GM21390 (cell line): ENCODE measurements around the gene SYNPO2.
A peak's percentile ranks its signal among the peaks of the same experiment; 100 is the strongest.
"Not testable (repeated sequence)": the region's sequence is repeated elsewhere in the genome, so short reads cannot be mapped to it uniquely, and the experiment has no call there.

Experiments used
- ATAC-seq: cut with Tn5 transposase; IDR thresholded peaks from one replicate; pipeline ENCODE4 v1.9.1; 2021; ENCODE audit not compliant: unreplicated experiment

Gene SYNPO2

GRCh38 chr4:119027811-119028210 lies 139.2 kb downstream of the SYNPO2 start:
- ATAC-seq, result no peak

- no peak for ATAC-seq
Observed at GRCh38 chr4:119028296-119028695, 139.6 kb downstream of the SYNPO2 start.

GRCh38 chr4:119029847-119030535 lies 141.3 kb downstream of the SYNPO2 start:
- no peak for ATAC-seq

GRCh38 chr4:119030536-119030890 lies 141.9 kb downstream of the SYNPO2 start:
- ATAC-seq, result no peak

GRCh38 chr4:119031218-119031617 lies 142.6 kb downstream of the SYNPO2 start:
- ATAC-seq, result no peak

- peak; percentile 46 for ATAC-seq
Observed at GRCh38 chr4:119032921-119033685, 144.4 kb downstream of the SYNPO2 start.

GRCh38 chr4:119034276-119035008 lies 145.8 kb downstream of the SYNPO2 start:
- no peak for ATAC-seq

GRCh38 chr4:119035951-119036737 lies 147.5 kb downstream of the SYNPO2 start:
- no peak for ATAC-seq

GRCh38 chr4:119037709-119038108 lies 149.1 kb downstream of the SYNPO2 start:
- no peak for ATAC-seq

- peak; percentile 61 for ATAC-seq
Observed at GRCh38 chr4:119038116-119038841, 149.6 kb downstream of the SYNPO2 start.

- ATAC-seq, result no peak
Observed at GRCh38 chr4:119039160-119039559, 150.5 kb downstream of the SYNPO2 start.

GRCh38 chr4:119039779-119040178 lies 151.1 kb downstream of the SYNPO2 start:
- ATAC-seq, result no peak

- no peak for ATAC-seq
Observed at GRCh38 chr4:119040261-119040660, 151.6 kb downstream of the SYNPO2 start.

GRCh38 chr4:119040694-119041185 lies 152.1 kb downstream of the SYNPO2 start:
- ATAC-seq, result no peak

GRCh38 chr4:119041396-119041795 lies 152.7 kb downstream of the SYNPO2 start:
- ATAC-seq, result no peak

- peak; percentile 81 for ATAC-seq
Observed at GRCh38 chr4:119041951-119042560, 153.4 kb downstream of the SYNPO2 start.

- no peak for ATAC-seq
Observed at GRCh38 chr4:119046263-119046662, 157.6 kb downstream of the SYNPO2 start.

GRCh38 chr4:119047059-119047458 lies 158.4 kb downstream of the SYNPO2 start:
- not testable (repeated sequence) for ATAC-seq

GRCh38 chr4:119048446-119048845 lies 159.8 kb downstream of the SYNPO2 start:
- ATAC-seq, result no peak

GRCh38 chr4:119049342-119049741 lies 160.7 kb downstream of the SYNPO2 start:
- no peak for ATAC-seq
